ENCODE data around the gene CCDC70.

CCDC70 gene

GRCh38 chr13:51861723-51862300 lies at the start of gene CCDC70:
Gene CCDC70 (plus strand): TSS chr13:51861969. CDS start chr13:51865412, 3,443 bp downstream.
- Mint-ChIP-seq H3K4me3 (peak within 1 kb of the TSS; percentile 14 to 36), H3K9me3 (no peaks in the 10 kb centered on the region), H3K4me1 (peaks cover 26% of the 10 kb centered on the region), H3K27me3 (no peaks in the 10 kb centered on the region), H3K27ac (peak within 1 kb of the TSS; percentile 74)
- DNase-seq (peak; percentile 18 to 58), ATAC-seq (peak; percentile 97)

- DNase-seq: no peak
- H3K9me3 Mint-ChIP-seq: no peaks in the 10 kb centered on the region
- peaks cover 84% of the 10 kb centered on the region for H3K4me1 Mint-ChIP-seq
- ATAC-seq: no peak
- no peaks in the 10 kb centered on the region for H3K27me3 Mint-ChIP-seq
- no peak overlapping the region for H3K4me3 Mint-ChIP-seq
- peak overlapping the region in 1 of 2 donors; percentile 43 for H3K27ac Mint-ChIP-seq
These were observed 47.7 kb upstream of the CCDC70 start for GRCh38 chr13:51814071-51814470.

DNA sequence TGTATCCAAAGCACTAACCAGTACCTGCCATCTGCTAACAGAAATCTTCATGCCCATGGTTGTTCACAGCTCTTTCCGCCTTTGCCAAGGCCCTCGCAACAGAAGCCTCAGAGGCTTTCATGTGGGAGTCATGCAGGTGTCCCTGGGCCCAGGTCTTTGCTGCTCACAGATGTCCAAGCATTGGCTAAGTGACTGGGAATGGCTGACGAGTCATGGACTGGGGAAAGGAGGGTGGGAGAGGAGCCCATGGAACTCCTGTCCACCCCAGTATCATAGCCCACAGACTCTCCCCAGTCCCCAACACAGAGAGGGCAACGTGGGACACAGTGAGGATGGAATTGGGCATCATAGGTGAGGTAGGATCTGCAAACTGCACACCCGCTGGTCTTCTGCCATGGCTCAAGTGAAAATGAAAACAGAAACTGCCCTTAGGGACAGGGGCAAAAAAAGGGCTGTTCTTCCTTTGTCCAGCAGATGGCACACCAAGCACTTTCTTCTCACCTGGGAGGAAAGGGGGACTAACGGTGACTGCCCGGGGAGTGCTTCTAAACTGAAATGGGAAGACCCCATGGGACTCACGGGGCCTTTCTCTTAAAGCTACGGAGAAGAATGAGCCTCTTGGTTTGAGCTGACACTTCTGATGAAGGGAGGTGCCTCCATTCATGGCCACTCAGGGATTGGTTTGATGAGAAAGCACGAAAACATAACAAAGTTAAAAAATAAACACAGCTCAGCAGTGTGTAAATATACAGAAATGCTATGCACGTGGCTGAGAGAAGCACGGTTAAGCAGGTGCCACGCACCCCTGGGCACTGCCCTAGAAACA lies 46.7 kb upstream of the CCDC70 start:
- peak overlapping the region; percentile 60 to 79 for H3K4me3 Mint-ChIP-seq
- peaks cover 94% of the 10 kb centered on the region for H3K4me1 Mint-ChIP-seq
- no peaks in the 10 kb centered on the region for H3K27me3 Mint-ChIP-seq
- no peaks in the 10 kb centered on the region for H3K9me3 Mint-ChIP-seq
- DNase-seq: peak; percentile 77 to 82
- peak overlapping the region; percentile 81 to 94 for H3K27ac Mint-ChIP-seq
- ATAC-seq: peak; percentile 64

DNA sequence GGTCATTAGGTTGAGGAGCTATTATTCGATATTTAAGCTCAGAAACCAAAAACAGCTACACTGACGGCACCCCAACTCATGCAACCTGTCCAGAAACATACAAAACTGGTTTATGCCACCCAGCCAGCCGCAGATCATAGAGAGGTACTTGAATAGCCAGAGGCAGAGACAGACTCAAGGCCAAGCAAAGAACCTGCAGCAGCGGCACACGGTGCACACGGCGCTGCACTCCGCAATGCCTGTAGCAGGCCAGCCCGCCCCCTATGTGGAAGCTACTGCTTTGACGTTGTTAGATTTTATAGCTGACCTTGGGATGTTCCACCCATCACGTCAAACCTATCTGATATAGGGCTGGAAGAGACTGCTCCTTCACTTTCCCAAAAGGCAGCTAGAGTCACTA lies 45.9 kb upstream of the CCDC70 start:
- DNase-seq (no peak), ATAC-seq (no peak)
- peak overlapping the region; percentile 60 to 79 for H3K4me3 Mint-ChIP-seq
- no peak overlapping the region for H3K27ac Mint-ChIP-seq
- H3K4me1 Mint-ChIP-seq: peaks cover 98% of the 10 kb centered on the region
- no peaks in the 10 kb centered on the region for H3K9me3 Mint-ChIP-seq
- H3K27me3 Mint-ChIP-seq: no peaks in the 10 kb centered on the region

- H3K4me3 Mint-ChIP-seq: peak overlapping the region in 1 of 2 donors; percentile 13
- peaks cover 96% of the 10 kb centered on the region for H3K4me1 Mint-ChIP-seq
- ATAC-seq: no peak
These were observed 45.0 kb upstream of the CCDC70 start for GRCh38 chr13:51816604-51817249.

GRCh38 chr13:51817717-51818116 lies 44.1 kb upstream of the CCDC70 start:
- no peaks in the 10 kb centered on the region for H3K27me3 Mint-ChIP-seq
- no peak for DNase-seq
- H3K9me3 Mint-ChIP-seq: no peaks in the 10 kb centered on the region
- ATAC-seq: no peak
- H3K4me3 Mint-ChIP-seq: peak overlapping the region; percentile 90 to 95
- H3K27ac Mint-ChIP-seq: peak overlapping the region; percentile 78 to 81
- H3K4me1 Mint-ChIP-seq: peaks cover 96% of the 10 kb centered on the region

More at GRCh38 chr13:51816604-51817249, 45.0 kb upstream of the CCDC70 start:
- no peaks in the 10 kb centered on the region for H3K9me3 Mint-ChIP-seq
- no peak for DNase-seq
- H3K27ac Mint-ChIP-seq: peak overlapping the region; percentile 64 to 81
- no peaks in the 10 kb centered on the region for H3K27me3 Mint-ChIP-seq

DNA sequence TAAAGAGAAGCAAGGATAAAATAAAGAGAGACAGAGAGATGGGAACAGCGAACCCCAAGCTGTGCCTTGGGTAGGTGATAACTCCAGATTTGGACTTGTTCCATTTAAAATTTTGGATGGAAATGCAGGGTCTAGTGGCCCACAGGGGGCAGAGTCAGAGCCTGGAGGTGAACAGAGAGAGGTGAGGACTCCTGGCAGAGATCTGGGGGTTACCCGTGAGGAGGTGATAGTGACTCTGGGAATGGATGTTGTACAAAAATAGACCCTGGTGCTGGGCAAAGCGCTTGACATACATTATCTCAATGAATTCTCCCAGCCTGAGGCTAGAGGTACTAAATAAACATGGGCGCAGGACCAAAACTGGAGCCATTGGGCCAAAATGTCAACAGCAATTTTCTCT lies 43.5 kb upstream of the CCDC70 start:
- Mint-ChIP-seq H3K9me3 (no peaks in the 10 kb centered on the region), H3K27ac (peak overlapping the region; percentile 81 to 95), H3K4me1 (peaks cover 96% of the 10 kb centered on the region), H3K4me3 (peak overlapping the region; percentile 90 to 95), H3K27me3 (no peaks in the 10 kb centered on the region)
- ATAC-seq (no peak), DNase-seq (no peak)

- peak in 1 of 2 donors; percentile 70 for DNase-seq
- Mint-ChIP-seq H3K4me3 (peak overlapping the region; percentile 90 to 95), H3K27me3 (no peaks in the 10 kb centered on the region), H3K4me1 (peaks cover 93% of the 10 kb centered on the region), H3K27ac (peak overlapping the region; percentile 87 to 95), H3K9me3 (no peaks in the 10 kb centered on the region)
- ATAC-seq: peak; percentile 68
These were observed 42.8 kb upstream of the CCDC70 start for GRCh38 chr13:51818781-51819511.

DNA sequence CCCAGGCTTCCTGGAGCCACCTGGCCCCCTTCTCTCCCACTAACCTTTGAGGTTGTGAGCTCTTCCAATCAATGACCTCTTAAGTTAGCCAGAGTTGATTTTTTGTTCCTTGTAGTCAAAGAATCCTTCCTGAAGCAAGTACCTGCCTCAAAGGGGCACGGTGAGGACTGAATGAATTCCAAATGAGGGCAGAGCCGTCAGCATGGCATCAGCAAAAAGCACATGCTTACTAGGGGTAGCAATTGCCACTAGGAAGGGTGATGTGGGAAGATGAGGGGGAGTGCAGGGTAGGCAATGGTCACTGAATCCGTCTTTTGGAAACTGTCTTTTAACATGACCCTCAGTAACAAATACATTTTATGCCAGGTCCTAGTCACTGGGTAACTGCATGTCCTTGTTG lies 42.2 kb upstream of the CCDC70 start:
- H3K4me3 Mint-ChIP-seq: peak overlapping the region; percentile 90 to 95

DNA sequence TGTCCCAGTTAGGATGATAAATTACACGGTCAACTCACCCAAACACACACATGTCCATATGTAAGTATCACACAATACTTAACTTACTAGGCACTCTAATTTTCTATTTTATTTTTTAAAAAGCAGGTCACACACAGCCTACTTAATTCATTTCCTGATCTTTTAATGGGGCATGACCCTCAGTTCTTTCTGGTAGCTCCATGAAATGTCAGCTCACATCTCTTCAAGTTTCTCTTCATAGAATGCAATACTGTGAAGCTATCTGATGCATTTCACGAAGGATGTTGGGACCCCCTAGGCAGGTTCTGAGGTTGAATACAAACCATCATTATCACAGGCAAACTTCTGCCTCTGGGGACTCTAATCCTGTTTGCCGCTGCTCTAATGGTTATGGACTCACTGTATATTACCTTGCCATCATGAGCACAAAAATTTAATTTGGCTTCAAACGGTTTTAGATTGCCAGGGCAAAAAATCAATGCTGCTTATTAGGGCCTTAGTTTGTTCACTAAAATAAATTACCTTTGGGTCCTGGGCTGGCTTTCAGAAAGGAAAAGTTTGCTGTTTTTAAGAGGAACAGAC lies 41.7 kb upstream of the CCDC70 start:
- no peak for ATAC-seq

More for the DNA sequence above, 42.2 kb upstream of the CCDC70 start:
- Mint-ChIP-seq H3K27me3 (no peaks in the 10 kb centered on the region), H3K9me3 (no peaks in the 10 kb centered on the region), H3K27ac (peak overlapping the region; percentile 87 to 95), H3K4me1 (peaks cover 92% of the 10 kb centered on the region)
- ATAC-seq (no peak), DNase-seq (no peak)

DNA sequence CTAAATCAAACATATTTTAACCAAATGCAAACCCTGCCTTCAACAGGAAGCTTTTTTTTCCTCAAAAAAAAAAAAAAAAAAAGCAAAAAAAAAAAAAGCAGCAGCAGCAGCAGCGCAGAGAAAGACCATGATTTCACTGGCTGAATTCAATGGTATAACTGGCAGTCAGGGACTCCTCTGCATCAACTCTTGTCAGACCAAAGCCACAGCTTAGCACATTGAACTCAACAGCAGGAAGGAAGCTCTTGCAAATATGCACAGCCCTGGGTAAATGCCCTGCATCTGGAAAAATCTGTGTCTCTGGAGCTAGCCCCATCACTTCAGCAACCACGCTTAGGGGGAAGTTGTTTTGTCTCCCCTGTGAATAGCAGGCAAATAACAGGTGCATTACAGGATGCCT lies 40.2 kb upstream of the CCDC70 start:
- H3K27ac Mint-ChIP-seq: peak overlapping the region; percentile 28 to 94
- H3K27me3 Mint-ChIP-seq: no peaks in the 10 kb centered on the region
- H3K4me1 Mint-ChIP-seq: peaks cover 87% of the 10 kb centered on the region
- peak overlapping the region; percentile 90 to 95 for H3K4me3 Mint-ChIP-seq
- ATAC-seq: no peak
- DNase-seq: no peak
- no peaks in the 10 kb centered on the region for H3K9me3 Mint-ChIP-seq

More for the DNA sequence above, 41.7 kb upstream of the CCDC70 start:
- H3K9me3 Mint-ChIP-seq: no peaks in the 10 kb centered on the region
- no peaks in the 10 kb centered on the region for H3K27me3 Mint-ChIP-seq
- peak overlapping the region; percentile 95 to 97 for H3K27ac Mint-ChIP-seq
- DNase-seq: no peak
- H3K4me3 Mint-ChIP-seq: peak overlapping the region; percentile 90 to 95
- H3K4me1 Mint-ChIP-seq: peaks cover 87% of the 10 kb centered on the region

DNA sequence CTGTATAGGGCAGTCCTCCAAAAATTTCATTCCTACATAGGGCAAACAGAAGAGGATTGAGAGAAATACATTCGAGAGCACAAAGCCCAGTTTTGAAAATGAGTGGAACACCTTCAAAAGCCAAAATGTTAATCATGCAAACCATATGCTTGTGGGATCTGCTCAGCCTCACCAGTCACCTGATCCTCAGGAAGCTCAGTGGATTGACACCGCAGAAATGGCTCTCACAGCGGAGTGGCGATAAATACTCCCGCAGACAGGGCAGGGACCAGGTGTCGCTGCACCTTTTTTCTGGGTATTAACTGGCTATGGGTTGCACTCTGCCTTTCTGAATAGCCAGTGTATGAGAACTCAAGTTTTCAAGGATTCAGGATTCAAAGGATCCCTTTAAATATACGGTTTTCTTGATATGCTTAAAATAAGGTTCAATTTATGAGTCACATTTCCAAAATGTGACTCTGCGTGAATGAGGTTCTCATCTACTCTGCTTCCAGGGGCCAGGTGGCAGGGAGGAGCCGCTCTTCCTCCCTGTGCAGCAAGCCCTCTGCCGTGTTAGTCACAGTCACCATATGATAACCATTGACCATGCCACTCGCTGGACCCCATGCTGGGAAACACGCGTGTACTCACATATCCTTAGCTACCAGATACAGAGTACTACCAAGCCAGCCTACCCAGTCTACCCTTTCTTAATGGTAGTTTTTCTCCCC lies 39.5 kb upstream of the CCDC70 start:
- Mint-ChIP-seq H3K4me3 (peak overlapping the region; percentile 90 to 95), H3K27ac (peak overlapping the region; percentile 96 to 97), H3K9me3 (no peaks in the 10 kb centered on the region), H3K4me1 (peaks cover 87% of the 10 kb centered on the region), H3K27me3 (no peaks in the 10 kb centered on the region)
- DNase-seq: no peak
- peak; percentile 15 for ATAC-seq

- no peaks in the 10 kb centered on the region for H3K27me3 Mint-ChIP-seq
- H3K9me3 Mint-ChIP-seq: no peaks in the 10 kb centered on the region
- H3K4me1 Mint-ChIP-seq: peaks cover 88% of the 10 kb centered on the region
- peak overlapping the region; percentile 90 to 95 for H3K4me3 Mint-ChIP-seq
- ATAC-seq (no peak), DNase-seq (no peak)
- peak overlapping the region; percentile 96 to 97 for H3K27ac Mint-ChIP-seq
These were observed 38.4 kb upstream of the CCDC70 start for GRCh38 chr13:51823359-51823758.

GRCh38 chr13:51823863-51824262 lies 37.9 kb upstream of the CCDC70 start:
- peak overlapping the region; percentile 90 to 95 for H3K4me3 Mint-ChIP-seq
- DNase-seq: no peak
- peaks cover 88% of the 10 kb centered on the region for H3K4me1 Mint-ChIP-seq
- no peaks in the 10 kb centered on the region for H3K27me3 Mint-ChIP-seq
- H3K27ac Mint-ChIP-seq: peak overlapping the region; percentile 96 to 97
- no peaks in the 10 kb centered on the region for H3K9me3 Mint-ChIP-seq
- no peak for ATAC-seq
